ENCODE results near the gene MED13L.
"Not testable (repeated sequence)": the region's sequence is repeated elsewhere in the genome, so short reads cannot be mapped to it uniquely, and the experiment has no call there.

The MED13L gene

GRCh38 chr12:116145451-116145850, 132.0 kb downstream of the MED13L start:
- DNase-seq: no peak

- DNase-seq: no peak
These were observed 133.1 kb downstream of the MED13L start for GRCh38 chr12:116144384-116144783.

- no peak for DNase-seq
These were observed 133.6 kb downstream of the MED13L start for GRCh38 chr12:116143909-116144308.

- DNase-seq: no peak
These were observed 134.3 kb downstream of the MED13L start for GRCh38 chr12:116142936-116143898.

- DNase-seq: no peak
These were observed 135.7 kb downstream of the MED13L start for GRCh38 chr12:116141833-116142162.

- no peak for DNase-seq
These were observed 136.2 kb downstream of the MED13L start for GRCh38 chr12:116141110-116141832.

GRCh38 chr12:116140529-116140928, 137.0 kb downstream of the MED13L start:
- no peak for DNase-seq

- DNase-seq: no peak
These were observed 138.7 kb downstream of the MED13L start for GRCh38 chr12:116138781-116139180.

- DNase-seq: no peak
These were observed 139.1 kb downstream of the MED13L start for GRCh38 chr12:116138364-116138763.

GRCh38 chr12:116137318-116137717, 140.2 kb downstream of the MED13L start:
- DNase-seq: no peak

GRCh38 chr12:116136340-116136739, 141.2 kb downstream of the MED13L start:
- no peak for DNase-seq

- no peak for DNase-seq
These were observed 142.1 kb downstream of the MED13L start for GRCh38 chr12:116135209-116135930.

- no peak for DNase-seq
These were observed 143.8 kb downstream of the MED13L start for GRCh38 chr12:116133636-116134214.

- no peak for DNase-seq
These were observed 144.3 kb downstream of the MED13L start for GRCh38 chr12:116133149-116133548.

GRCh38 chr12:116131987-116132386, 145.5 kb downstream of the MED13L start:
- not testable (repeated sequence) for DNase-seq

- DNase-seq: no peak
These were observed 146.3 kb downstream of the MED13L start for GRCh38 chr12:116131176-116131575.

- no peak for DNase-seq
These were observed 147.1 kb downstream of the MED13L start for GRCh38 chr12:116130431-116130830.

GRCh38 chr12:116128779-116129178, 148.7 kb downstream of the MED13L start:
- DNase-seq: no peak

GRCh38 chr12:116127859-116128258, 149.6 kb downstream of the MED13L start:
- DNase-seq: no peak

- DNase-seq: no peak
These were observed 150.9 kb downstream of the MED13L start for GRCh38 chr12:116126610-116127009.

- no peak for DNase-seq
These were observed 151.4 kb downstream of the MED13L start for GRCh38 chr12:116125956-116126566.

GRCh38 chr12:116125084-116125483, 152.4 kb downstream of the MED13L start:
- DNase-seq: no peak
